GM21529 (cell line): Measurements from ENCODE around the gene PSMD9.
"Not testable (repeated sequence)": the region's sequence is repeated elsewhere in the genome, so short reads cannot be mapped to it uniquely, and the experiment has no call there.

ENCODE experiments used
- ATAC-seq: cut with Tn5 transposase; IDR thresholded peaks from one replicate; pipeline ENCODE4 v1.9.1; 2021; ENCODE audit not compliant: unreplicated experiment

The PSMD9 gene

GRCh38 chr12:121917950-121918678 lies 29.5 kb downstream of the PSMD9 start, which contains the start of gene CFAP251:
Gene CFAP251 (plus strand): TSS chr12:121918592. CDS start chr12:121921306, 2,714 bp downstream.
- peak; percentile 94 for ATAC-seq

- ATAC-seq: no peak
Measured at GRCh38 chr12:121918679-121919038, 30.1 kb downstream of the PSMD9 start.

- ATAC-seq: no peak
Measured at GRCh38 chr12:121921066-121921465, 32.5 kb downstream of the PSMD9 start.

- ATAC-seq: no peak
Measured at GRCh38 chr12:121925358-121925695, 36.7 kb downstream of the PSMD9 start.

GRCh38 chr12:121926874-121927706 lies 38.5 kb downstream of the PSMD9 start:
- ATAC-seq: peak; percentile 76

GRCh38 chr12:121927813-121928212 lies 39.2 kb downstream of the PSMD9 start:
- ATAC-seq: no peak

GRCh38 chr12:121929545-121929944 lies 41.0 kb downstream of the PSMD9 start:
- not testable (repeated sequence) for ATAC-seq

- no peak for ATAC-seq
Measured at GRCh38 chr12:121930862-121931261, 42.3 kb downstream of the PSMD9 start.

GRCh38 chr12:121932176-121932536 lies 43.6 kb downstream of the PSMD9 start:
- ATAC-seq: no peak

GRCh38 chr12:121932914-121933521 lies 44.4 kb downstream of the PSMD9 start:
- no peak for ATAC-seq

- no peak for ATAC-seq
Measured at GRCh38 chr12:121933522-121934308, 45.1 kb downstream of the PSMD9 start.

- ATAC-seq: no peak
Measured at GRCh38 chr12:121934309-121934664, 45.7 kb downstream of the PSMD9 start.

GRCh38 chr12:121937654-121938053 lies 49.1 kb downstream of the PSMD9 start:
- ATAC-seq: no peak

GRCh38 chr12:121939186-121939585 lies 50.6 kb downstream of the PSMD9 start:
- ATAC-seq: no peak

GRCh38 chr12:121939992-121940766 lies 51.6 kb downstream of the PSMD9 start:
- ATAC-seq: no peak

- ATAC-seq: no peak
Measured at GRCh38 chr12:121942145-121942718, 53.6 kb downstream of the PSMD9 start.

GRCh38 chr12:121943926-121944325 lies 55.3 kb downstream of the PSMD9 start:
- ATAC-seq: no peak

GRCh38 chr12:121946313-121947025 lies 57.9 kb downstream of the PSMD9 start:
- no peak for ATAC-seq

GRCh38 chr12:121947981-121948380 lies 59.4 kb downstream of the PSMD9 start:
- no peak for ATAC-seq
